Loucy (cell line): ENCODE measurements around the gene S100A8.

ENCODE experiments used
- H2AFZ ChIP-seq: fragments of 200-600 bp; sonication (generic); 2 replicates; pipeline ENCODE4 v1.6.0; 2016; ENCODE audit warnings: antibody characterized with exemption, mild to moderate bottlenecking, low read length, moderate library complexity
- H3F3A ChIP-seq: fragments of 200-600 bp; 2 replicates; pipeline ENCODE4 v1.6.0; 2016; ENCODE audit warnings: antibody characterized with exemption, low read depth, mild to moderate bottlenecking
- H3K27me3 ChIP-seq: fragments of 200-600 bp; sonication (generic); 2 replicates; pipeline ENCODE4 v1.6.1; 2014; ENCODE audit warnings: low read length, mild to moderate bottlenecking; ENCODE audit not compliant: insufficient read depth, poor library complexity, severe bottlenecking
- H3K36me3 ChIP-seq: fragments of 200-600 bp; sonication (generic); 2 replicates; pipeline ENCODE4 v1.6.1; 2016; ENCODE audit warnings: low read length; ENCODE audit not compliant: insufficient read depth
- H3K4me1 ChIP-seq: fragments of 200-600 bp; sonication (generic); 2 replicates; pipeline ENCODE4 v1.5.1; 2014; ENCODE audit warnings: low read length, mild to moderate bottlenecking; ENCODE audit not compliant: insufficient read depth, poor library complexity, severe bottlenecking
- H3K4me2 ChIP-seq: fragments of 200-600 bp; sonication (generic); 2 replicates; pipeline ENCODE4 v1.6.0; 2014; ENCODE audit warnings: antibody characterized with exemption, low read length, low read depth, mild to moderate bottlenecking; ENCODE audit not compliant: poor library complexity, severe bottlenecking
- H3K4me3 ChIP-seq: fragments of 200-600 bp; sonication (generic); 2 replicates; pipeline ENCODE4 v1.5.1; 2014; ENCODE audit warnings: low read length, mild to moderate bottlenecking, mixed read lengths; ENCODE audit not compliant: poor library complexity, severe bottlenecking
- H3K79me2 ChIP-seq: fragments of 200-600 bp; sonication (generic); 2 replicates; pipeline ENCODE4 v1.6.1; 2014; ENCODE audit warnings: low read length; ENCODE audit not compliant: insufficient read depth
- H3K9ac ChIP-seq: fragments of 200-600 bp; sonication (generic); 2 replicates; pipeline ENCODE4 v1.6.0; 2014; ENCODE audit warnings: mild to moderate bottlenecking, low read depth, low read length, moderate library complexity; ENCODE audit not compliant: poor library complexity, severe bottlenecking
- H3K9me2 ChIP-seq: fragments of 200-600 bp; sonication (generic); replicated peaks from 2 replicates; pipeline ENCODE4 v1.6.1; 2016; ENCODE audit warnings: low read depth, low read length, mixed read lengths
- H3K9me3 ChIP-seq: fragments of 200-600 bp; sonication (generic); 2 replicates; pipeline ENCODE4 v1.6.1; 2014; ENCODE audit warnings: mild to moderate bottlenecking, antibody characterized with exemption, low read length, low read depth; ENCODE audit not compliant: insufficient read depth
- H4K20me1 ChIP-seq: fragments of 200-600 bp; sonication (generic); 2 replicates; pipeline ENCODE4 v1.6.0; 2014; ENCODE audit warnings: antibody characterized with exemption, low read length, mild to moderate bottlenecking; ENCODE audit not compliant: insufficient read depth, poor library complexity, severe bottlenecking
- EZH2phosphoT487 ChIP-seq: fragments of 200-600 bp; IDR thresholded peaks from 2 replicates; pipeline ENCODE4 v1.6.1; 2018; ENCODE audit warnings: antibody characterized with exemption, mild to moderate bottlenecking, moderate library complexity, borderline replicate concordance
- TF ChIP-seq, protein P1 (sequence below): fragments of 200-600 bp; sonication (generic); conservative IDR thresholded peaks from 2 replicates; pipeline ENCODE4 v1.5.1; 2014; ENCODE audit warnings: mild to moderate bottlenecking, antibody characterized with exemption, low read length

The S100A8 gene

DNA sequence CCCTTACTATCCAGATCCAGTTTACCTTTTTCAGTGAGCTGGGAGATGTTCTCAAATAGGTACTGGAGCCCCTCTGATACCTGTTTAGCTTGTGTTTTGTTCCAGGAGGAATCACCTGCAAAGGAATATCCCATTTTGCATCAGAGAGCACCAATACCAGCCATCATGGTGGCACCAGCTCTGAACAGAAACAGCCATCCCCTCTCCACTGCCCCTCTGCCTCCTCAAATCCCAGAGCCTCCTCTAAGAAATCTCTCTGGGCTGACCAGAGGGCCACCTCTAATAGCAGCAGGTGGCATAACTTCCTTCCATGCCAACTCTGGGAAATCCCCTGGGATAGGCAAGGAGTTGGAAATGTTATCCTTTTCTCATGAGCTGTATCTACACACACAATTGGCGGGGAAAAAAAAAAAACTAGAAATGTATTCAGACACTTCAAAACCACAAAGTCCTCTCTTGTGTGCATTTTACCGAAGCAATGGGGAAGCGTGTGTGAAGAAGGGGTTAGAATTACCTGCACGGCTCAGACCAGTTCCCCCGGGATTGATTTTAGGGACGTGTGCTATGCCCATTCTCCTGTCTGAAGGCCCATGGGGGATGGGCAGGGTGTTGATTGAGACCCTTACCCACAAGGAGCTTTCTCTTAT lies 44.7 kb downstream of the S100A8 start:
- Histone ChIP-seq H3K4me2 (peak overlapping the region; percentile 70), H3K27me3 (no peaks in the 10 kb centered on the region), H3K9me2 (no peaks in the 10 kb centered on the region), H3K4me1 (peaks cover 55% of the 10 kb centered on the region), H3K4me3 (peak overlapping the region; percentile 49), H3K36me3 (no peaks in the 10 kb centered on the region), H3K9ac (peak overlapping the region; percentile 60), H3F3A (no peaks in the 10 kb centered on the region), H3K9me3 (no peaks in the 10 kb centered on the region), H4K20me1 (no peaks in the 10 kb centered on the region), H2AFZ (no peak overlapping the region), H3K79me2 (no peaks in the 10 kb centered on the region)
- TF ChIP-seq EZH2phosphoT487: no peak
- TF ChIP-seq, protein P1, sequence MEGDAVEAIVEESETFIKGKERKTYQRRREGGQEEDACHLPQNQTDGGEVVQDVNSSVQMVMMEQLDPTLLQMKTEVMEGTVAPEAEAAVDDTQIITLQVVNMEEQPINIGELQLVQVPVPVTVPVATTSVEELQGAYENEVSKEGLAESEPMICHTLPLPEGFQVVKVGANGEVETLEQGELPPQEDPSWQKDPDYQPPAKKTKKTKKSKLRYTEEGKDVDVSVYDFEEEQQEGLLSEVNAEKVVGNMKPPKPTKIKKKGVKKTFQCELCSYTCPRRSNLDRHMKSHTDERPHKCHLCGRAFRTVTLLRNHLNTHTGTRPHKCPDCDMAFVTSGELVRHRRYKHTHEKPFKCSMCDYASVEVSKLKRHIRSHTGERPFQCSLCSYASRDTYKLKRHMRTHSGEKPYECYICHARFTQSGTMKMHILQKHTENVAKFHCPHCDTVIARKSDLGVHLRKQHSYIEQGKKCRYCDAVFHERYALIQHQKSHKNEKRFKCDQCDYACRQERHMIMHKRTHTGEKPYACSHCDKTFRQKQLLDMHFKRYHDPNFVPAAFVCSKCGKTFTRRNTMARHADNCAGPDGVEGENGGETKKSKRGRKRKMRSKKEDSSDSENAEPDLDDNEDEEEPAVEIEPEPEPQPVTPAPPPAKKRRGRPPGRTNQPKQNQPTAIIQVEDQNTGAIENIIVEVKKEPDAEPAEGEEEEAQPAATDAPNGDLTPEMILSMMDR: no peak

DNA sequence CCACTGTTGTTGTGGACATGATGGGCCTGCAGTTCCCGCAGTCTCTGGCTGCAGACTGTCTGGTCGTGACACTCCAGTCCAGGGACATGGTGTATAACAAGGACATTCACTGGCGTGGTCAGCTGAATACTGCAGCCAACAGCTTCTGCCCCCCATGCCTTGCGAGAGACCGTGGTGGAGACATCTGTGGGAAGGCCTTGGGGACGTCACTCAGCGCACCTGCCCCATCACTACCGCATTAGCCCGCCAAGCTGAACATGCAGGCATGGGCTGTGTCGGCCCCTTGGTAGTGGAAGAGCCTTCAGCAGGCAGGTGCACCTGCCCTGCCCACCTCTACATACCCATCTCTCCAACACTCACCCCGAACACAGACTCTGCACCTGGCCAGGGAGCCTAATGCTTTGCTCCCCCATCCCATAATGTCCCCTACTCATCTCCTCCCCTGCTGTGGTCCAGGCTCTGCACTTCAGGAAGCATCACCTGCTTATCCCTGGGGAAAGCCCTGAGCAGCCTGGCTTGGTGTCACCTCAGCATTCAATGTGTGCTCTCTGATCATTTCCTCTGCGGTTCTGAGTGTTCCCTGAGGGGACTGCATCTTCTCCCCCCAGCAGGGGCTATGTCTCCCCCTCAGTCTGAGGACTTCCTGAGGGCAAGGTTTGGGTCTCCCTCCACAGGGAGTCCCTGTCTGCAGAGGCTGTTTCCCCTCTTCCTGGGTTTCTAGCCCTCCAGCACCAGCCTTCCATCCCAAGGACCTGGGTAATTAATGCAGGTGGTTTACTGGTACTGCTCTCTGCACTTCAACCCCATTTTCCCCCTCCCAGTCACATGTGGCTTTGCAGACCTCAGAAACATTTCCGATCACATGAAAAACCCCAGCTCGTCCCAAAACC lies 45.4 kb downstream of the S100A8 start:
- H3K4me3 ChIP-seq: peak overlapping the region; percentile 49
- H3K36me3 ChIP-seq: no peaks in the 10 kb centered on the region
- no peaks in the 10 kb centered on the region for H3K9me2 ChIP-seq
- H2AFZ ChIP-seq: no peak overlapping the region
- H3K9me3 ChIP-seq: no peaks in the 10 kb centered on the region
- H3K4me2 ChIP-seq: peak overlapping the region; percentile 70
- no peak for TF ChIP-seq EZH2phosphoT487
- TF ChIP-seq, protein P1: no peak
- H3K9ac ChIP-seq: peak overlapping the region; percentile 60
- no peaks in the 10 kb centered on the region for H3K27me3 ChIP-seq
- H4K20me1 ChIP-seq: no peaks in the 10 kb centered on the region
- no peaks in the 10 kb centered on the region for H3F3A ChIP-seq
- H3K79me2 ChIP-seq: no peaks in the 10 kb centered on the region
- peaks cover 62% of the 10 kb centered on the region for H3K4me1 ChIP-seq

DNA sequence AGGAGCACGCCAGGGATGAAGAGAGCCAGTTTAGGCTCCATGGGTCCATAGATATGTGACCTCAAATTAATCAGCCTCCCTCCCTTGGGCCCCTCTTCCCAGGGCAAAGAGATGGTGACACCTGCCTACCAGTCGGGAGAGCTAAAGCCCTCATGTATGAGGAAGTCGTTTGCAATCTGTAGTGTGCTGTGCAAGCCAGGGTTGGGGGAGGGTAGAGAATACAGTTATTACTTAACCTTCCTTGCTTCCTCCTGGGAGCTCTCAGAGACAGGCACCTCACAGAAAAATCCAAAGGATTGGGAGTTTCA lies 46.2 kb downstream of the S100A8 start:
- Histone ChIP-seq H3K9ac (peak overlapping the region; percentile 60), H3K4me3 (peak overlapping the region; percentile 49), H3K27me3 (no peaks in the 10 kb centered on the region), H3K9me2 (no peaks in the 10 kb centered on the region), H3K79me2 (no peaks in the 10 kb centered on the region), H3K4me1 (peaks cover 70% of the 10 kb centered on the region), H3K4me2 (peak overlapping the region; percentile 70), H4K20me1 (no peaks in the 10 kb centered on the region), H2AFZ (no peak overlapping the region), H3F3A (no peaks in the 10 kb centered on the region), H3K9me3 (no peaks in the 10 kb centered on the region), H3K36me3 (no peaks in the 10 kb centered on the region)
- no peak for TF ChIP-seq EZH2phosphoT487
- TF ChIP-seq, protein P1: no peak
